Stimulated activated CD4-positive, alpha-beta T cell treated with anti-CD3 and anti-CD28 coated beads, Interleukin-1b, Interleukin-23, amount 100 ng/mL, for 1 hour (primary cell): ENCODE measurements around the gene CFAP299.
"Not testable (repeated sequence)": the region's sequence is repeated elsewhere in the genome, so short reads cannot be mapped to it uniquely, and the experiment has no call there.

Source experiments
- DNase-seq, 2 donors: peaks; one replicate each; pipeline ENCODE4 v3.0.0-alpha.2; 2020; ENCODE audit warnings: low read depth in 2 of 2

The CFAP299 gene

DNA sequence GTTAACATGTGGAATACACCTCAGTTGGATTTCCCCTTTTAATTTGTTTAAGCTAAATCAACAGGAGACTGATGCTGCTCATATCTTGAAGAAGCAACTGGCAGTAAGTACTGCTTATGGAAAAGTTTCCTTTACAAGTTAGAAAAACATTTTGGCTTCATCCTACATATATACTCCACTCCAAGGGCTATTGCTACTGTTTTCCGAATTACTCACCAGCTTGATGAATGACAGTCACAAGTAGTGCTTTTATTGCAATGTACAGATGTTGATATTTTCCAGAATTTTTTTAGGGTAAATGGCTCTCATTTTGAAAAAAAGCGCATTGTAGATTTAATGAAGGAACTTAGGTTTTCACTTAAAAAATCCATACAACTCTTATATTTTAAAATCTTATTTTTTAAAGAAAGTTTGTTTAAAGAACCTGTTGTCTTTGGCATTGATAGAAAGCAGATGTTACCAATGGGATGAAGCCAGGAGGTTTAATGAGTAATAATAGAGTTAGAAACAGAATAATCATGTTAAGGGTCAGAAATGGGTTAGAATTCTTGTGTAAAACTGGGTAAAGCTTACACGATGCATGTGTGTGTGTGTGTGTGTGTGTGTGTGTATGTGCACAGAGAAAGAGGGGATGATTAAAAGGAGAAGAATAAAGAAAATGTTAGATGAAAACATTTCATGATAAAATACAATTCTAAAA lies 272.9 kb downstream of the CFAP299 start:
- DNase-seq: no peak

DNA sequence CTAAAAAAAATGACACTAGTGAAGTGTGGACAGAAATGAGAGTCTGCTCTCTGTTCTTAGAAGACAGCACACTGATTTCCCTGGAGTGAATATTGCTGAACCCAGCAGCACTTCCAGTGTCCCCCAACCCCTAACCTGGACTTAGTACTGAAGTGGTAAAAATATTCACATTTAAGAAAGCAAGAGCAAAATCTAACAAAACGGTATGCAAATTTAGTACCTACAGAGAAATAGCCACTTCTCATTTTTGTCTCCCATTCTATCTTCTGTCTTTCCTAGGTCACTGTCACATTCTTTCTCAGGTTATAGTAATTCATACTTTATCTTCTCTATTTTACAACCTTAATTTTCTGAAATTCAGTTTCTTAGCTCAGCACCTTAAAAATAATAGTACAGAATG lies 274.7 kb downstream of the CFAP299 start:
- DNase-seq: no peak

DNA sequence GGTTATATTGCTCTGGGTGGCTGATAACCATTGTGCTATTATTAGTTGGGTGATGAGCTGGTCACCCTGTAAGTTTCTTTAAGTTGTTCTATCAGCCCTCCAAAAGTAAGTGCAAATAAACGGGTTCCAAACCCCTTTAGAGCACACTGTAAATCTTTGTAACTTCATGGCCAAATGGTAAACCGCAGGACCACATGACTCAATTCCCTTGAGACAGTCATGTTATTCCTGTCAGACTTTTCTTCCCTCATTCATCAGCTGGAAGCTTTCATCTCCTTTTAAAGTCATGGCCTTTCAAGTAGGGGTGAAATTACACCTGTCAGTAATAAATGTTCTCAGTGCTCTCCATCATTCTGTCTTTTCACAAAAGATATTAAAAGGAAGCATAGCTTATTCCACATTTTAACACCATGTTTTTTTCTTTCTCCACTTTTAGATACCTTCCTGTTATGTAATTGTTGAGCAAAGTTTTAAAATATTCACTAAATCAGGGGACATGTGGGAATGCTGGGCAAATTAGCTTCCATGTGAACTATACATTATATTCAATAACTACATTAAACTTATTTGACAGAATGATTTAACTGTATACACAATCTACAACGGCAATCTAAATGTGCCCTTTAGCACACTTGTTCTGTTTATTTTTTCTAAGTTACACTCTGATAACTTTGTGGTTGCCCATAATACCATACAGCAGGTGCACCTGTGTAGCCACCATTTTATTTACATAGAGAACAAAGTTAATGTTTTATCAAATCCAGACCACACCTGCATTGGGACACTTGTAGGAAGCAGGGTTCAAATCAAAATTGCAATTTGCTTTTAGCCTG lies 275.5 kb downstream of the CFAP299 start:
- DNase-seq: no peak

DNA sequence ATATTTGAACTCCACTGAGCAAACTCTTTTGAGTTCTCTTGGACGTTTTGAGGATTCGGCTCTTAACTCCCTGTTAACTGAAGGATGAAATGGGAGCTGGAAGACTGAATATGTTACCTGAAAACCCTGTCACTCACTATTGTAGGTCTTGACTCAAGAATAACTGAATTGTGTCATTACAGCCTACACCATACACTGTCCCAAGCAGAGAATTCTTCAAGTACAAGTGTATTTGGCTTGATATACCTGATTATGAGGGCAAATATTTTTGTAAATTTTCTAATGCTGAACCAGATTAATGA lies 276.1 kb downstream of the CFAP299 start:
- DNase-seq: no peak

DNA sequence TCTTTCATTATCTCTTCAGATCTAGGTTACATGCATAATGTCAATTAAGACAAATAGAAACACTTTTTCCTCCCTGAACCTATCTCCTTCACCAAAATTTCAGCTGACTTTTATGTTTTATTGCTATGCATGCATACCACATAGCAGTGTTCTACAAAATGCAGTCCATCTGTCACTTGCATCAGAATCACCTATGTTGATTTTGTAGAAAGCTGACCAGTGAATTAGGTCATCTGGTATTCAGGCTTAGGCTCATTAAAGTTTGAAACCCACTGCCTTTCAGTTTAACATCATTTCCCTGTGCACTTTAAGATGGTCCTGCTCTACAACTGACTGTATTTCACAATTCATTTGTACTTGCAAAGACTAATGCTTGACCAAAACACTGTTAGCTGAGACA lies 277.9 kb downstream of the CFAP299 start:
- DNase-seq: no peak

DNA sequence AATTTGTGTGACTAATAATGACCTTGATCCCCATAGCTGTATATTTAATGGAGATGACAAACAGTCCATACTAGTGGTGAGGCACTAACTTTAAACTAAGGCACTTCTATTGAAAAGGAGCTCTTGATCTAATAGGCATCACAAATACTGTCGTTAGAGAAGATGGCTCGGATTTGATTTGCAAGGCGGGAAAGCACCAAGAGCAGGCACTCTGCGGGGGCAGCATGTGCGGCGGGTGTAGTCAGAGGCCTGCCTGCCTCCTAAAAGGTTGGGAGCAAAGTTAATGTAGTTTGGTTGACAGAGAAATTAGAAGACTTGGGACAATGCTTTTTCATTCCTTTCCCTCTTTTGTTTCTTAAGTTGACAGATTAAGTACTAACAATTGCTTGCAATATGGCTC lies 278.8 kb downstream of the CFAP299 start:
- DNase-seq: no peak

DNA sequence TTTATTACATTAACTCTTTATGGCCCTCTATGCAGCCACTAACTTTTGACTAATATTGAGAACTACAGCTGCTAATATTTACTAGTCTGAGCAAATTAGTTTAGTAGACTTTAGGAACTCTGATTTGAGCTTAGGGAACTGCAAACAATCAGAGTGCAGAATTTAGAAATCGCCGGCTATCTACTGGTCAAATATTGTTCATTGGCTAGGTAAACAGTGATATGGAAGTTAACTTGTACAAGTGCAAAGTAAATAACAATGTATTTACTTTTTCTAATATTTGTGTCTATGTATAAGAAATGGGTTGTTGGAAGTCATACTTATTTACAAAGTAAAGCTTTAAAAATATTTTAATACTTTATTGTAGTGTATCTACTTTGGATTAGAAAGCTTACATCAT lies 279.6 kb downstream of the CFAP299 start:
- DNase-seq: no peak

DNA sequence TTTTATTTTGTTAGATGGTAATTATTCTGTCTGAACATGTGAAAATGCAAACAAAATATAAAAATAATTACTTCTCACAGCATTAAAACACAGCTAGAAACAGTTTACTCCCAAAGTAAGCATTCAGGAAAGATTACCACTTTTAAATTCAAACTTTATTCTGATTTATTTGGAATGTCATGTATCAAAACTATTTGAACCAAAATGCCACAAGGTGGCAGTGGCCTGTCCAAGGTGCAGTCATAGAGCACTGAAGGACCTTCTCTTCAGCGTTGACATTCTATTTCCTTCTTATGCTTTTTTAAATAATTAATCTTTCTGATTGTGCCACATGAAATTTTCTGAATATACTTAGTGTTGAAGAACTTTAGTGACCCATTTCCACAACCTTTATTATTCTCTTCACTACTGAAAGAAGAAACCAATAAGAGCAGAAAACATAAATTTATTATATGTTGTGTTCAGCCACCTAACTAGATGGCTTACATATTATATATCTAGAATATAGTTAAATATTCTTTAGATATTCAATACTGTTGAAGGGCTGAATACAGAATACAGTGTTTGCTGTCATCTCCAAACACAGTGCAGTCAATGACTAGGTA lies 283.6 kb downstream of the CFAP299 start:
- DNase-seq: no peak

DNA sequence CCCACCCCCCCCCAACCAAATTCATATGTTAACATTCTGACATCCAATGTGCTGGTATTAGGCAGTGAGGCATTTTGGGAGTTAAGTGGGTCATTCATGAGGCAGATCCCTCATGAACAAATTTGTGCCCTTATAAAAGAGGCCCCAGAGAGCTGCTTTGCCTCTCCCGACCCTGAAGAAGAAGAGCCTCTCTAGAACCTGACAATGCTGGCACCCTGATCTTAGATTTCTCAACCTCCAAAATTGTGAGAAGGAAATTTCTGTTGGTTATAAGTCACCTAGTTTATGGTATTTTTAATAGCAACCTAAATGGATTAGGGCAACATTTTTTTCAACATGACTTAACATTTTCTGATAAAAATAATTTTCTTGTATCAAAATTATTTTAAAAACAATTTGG lies 296.3 kb downstream of the CFAP299 start:
- DNase-seq: no peak

DNA sequence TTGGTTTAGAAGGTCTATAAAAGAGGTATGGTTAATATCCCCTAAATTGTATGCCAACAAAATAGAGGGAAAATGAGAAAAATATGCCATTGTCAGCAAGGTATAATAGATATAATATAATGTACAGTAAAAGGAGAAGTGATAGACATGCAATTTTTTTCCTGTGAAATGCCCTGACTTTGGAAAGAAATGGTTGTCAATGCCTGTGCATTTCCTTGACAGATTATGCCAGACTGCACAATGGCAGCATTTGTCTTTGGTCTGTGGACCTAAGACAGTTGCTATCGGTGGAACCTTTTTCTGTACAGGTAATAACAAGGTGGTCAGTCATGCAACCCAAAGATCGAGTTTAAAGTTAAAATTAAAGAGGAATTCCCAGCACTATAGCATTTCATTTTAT lies 301.7 kb downstream of the CFAP299 start:
- no peak for DNase-seq

DNA sequence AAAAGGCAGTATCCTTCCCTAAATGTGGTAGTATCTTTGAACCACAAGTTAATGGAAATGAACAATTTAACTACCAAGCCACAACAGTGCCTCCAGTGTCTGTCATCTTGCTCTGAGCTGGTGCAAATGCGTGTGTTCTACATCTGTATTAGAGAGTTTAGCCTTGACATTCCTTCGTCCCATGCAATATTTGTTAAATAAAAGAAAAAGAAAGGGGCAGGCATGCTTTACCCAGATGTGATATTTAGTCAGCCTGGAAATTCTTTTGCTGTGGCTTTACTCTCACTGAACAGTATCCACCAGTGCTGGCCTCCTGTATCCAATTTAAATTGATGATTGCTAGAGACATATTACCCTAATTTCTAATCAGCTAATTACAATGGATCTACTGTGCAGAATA lies 310.5 kb downstream of the CFAP299 start:
- DNase-seq: no peak

DNA sequence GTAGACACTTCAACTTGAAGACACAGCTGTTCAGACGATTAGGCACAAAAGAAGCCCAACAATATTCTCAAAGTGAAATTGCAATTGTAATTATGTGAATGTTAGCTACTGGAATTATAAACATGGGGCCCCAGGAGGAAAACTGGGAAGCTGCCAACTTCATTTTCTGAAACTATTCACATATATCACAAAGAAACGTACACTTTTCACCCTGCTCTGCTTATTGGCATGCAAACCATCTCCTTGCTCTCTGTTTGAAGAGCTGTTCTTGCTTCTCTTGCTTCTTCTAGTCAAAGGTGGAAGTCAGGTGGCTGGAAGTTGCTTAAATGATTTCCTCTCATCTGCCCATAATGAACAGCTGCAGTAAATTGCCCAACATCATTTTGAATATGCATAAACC lies 320.1 kb downstream of the CFAP299 start:
- DNase-seq: no peak

DNA sequence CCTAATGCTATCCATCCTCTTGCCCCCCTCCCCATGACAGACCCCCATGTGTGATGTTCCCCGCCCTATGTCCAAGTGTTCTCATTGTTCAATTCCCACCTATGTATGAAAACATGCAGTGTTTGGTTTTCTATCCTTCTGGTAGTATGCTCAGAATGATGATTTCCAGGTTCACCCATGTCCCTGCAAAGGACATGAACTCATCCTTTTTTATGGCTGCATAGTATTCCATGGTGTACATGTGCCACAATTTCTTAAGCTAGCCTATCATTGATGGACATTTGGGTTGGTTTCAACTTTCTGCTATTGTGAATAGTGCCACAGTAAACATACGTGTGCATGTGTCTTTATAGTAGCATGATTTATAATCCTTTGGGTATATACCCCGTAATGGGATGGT lies 334.6 kb downstream of the CFAP299 start:
- DNase-seq: not testable (repeated sequence)

DNA sequence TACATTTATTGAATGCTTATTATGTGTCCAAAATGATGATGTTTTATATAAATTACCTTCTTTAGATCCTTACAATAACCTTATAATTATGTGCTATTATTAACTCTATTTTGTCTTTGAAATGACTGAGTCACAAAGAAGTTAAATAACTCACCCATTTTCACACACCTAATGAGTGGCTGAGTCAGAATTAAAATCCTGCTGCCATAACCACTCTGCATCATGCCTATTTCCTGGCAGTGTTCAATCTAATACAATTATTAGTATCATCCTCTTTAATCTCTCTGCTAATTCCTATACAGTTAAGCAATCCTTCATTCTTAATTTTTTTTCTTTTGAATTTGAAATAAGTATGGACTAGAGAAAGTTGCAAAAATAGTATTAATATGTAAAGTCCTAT lies 342.9 kb downstream of the CFAP299 start:
- DNase-seq: no peak

DNA sequence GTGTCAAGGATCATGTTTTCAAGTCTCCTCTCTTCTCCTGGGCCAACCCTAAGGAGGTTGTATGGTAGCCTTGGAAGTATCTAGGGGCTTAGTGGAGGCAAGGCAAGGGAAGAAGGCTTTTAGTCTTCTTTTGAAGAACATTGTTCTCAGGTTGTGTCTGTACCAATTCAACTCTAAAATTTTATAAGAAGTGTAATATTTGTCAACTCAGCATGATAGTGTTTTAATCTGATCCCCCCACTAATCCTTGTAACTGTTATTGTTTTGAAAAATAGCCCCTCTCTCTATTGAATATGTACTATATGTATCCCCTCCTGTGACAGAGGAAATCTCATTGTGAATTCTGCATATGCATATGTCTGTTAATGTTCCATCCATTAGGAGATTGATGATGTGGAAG lies 345.4 kb downstream of the CFAP299 start:
- no peak for DNase-seq

DNA sequence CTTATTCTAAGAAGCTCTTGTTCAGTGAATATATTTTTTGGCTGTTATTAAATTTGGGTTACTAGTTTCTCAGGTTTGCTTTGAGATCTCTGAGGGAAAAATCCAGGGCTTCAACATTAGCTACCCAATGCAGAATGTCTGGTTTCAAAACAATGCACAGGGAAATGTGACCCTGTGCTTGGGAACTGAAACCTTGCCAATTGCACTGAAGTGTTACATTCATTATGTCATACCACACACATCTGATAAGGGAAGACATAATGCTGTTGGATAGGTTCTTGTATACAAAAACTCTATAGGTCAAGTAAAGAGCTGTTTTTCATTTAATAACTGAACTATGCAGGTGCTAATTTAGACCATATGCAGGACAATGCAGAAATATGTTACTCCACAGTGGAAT lies 349.7 kb downstream of the CFAP299 start:
- DNase-seq: no peak

DNA sequence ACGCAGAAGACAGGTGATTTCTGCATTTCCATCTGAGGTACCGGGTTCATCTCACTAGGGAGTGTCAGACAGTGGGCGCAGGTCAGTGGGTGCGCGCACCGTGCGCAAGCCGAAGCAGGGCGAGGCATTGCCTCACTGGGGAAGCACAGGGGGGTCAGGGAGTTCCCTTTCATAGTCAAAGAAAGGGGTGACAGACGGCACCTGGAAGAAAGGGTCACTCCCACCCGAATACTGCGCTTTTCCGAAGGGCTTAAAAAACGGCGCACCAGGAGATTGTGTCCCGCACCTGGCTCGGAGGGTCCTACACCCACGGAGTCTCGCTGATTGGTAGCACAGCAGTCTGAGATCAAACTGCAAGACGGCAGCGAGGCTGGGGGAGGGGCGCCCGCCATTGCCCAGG lies 352.2 kb downstream of the CFAP299 start:
- not testable (repeated sequence) for DNase-seq

DNA sequence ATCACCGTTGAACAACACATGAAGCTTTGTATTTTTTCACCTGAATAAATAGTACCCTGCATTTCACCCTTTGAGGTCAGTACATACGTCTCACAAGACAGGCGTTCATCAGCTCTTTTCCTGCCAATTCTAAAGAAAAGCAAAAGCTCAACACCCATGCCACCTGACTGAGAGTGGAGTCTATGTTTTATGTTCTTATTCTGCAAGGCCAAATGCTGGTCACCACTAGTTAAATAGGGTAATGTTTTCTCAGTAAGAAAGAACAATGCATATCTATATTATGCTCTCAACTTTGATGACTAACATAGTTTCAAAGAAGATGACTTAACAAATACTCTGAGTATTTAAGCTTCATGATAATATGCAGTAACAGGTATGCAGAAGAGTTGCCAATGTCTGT lies 358.6 kb downstream of the CFAP299 start:
- DNase-seq: no peak

DNA sequence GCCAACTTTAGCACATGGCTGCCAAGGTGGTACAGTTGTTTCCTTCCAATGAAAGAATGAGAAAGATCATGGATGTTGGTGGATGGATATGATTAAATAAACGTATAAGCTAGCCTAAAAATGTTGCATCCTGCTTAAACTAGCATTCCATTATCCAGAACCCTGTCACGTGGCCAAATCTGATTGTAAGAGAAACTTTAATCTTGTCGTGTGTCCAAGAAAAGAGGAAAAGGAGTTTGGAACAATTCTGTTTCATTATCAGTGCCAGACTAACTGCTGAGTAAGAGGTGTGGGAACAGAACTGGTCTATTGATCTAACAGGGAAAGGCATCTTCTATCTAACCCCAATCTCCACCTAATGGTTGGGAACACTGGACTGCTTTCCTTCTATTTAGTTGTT lies 369.8 kb downstream of the CFAP299 start:
- DNase-seq: no peak

DNA sequence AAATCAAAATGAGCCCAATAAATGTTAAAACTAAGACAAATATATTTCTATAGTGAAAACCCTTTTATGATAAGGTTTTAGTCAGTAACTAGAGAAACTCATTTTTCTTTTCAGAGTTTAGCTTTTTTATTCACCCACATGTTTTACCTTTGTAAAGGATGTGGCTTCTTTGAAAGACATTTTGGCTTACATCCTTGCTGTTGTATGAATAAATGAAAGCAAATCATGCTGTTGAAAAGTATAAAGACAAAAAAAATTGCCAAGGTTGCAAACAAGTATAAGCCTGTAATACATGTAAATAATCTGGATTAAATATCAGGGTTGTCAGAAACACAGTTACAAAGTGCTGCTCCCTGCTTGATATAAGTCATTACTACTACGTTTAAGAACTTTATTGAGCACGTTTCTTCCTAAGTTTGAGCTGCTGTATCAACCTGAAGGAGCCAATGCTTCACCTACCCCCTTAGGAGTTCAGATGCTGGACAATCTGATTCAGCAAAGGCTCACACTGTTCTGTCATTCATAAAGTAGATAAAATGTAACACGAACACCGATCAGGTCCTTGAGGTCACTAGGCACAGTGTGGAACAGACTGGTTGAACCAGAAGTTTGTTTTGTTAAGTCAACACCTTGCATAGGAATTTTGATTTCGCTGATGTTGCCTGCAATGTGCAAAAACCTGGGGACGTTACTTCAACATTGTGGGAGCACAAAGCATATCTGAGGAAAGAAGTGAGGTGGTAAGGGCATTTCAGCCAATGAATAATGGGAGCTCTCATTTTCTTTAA lies 373.7 kb downstream of the CFAP299 start:
- DNase-seq: no peak

DNA sequence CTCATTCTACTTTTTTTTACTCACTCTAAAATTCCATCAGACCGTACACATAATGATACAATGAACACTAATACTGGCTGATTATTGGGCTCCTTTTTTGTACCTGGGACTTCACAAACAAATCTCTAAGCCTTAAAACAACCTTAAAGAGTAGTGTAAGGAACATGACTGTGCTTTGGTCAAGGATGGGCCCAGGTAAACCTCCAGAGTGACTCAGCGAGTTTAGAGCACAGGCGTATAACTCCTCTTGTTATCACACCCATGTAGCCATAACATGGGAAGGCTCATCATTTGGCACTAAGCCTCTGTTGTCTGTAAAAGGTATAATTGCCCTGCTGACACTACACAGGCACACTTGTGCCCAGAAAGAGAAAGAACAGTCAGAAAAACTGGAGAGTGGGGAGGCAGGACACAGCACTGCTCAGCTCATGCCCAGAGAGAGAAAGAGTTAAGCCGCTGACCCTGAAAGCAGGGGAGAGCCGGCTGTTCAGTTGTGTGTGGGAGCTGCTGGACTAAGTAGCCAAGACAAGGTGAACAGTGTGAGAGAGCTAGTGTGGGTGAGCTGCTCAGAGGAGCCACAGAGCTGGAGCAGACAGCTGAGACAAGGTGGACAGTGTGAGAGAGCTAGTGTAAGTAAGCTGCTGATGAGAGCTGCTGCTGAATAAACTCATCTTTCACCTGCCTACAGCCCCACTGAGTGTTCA lies 375.4 kb downstream of the CFAP299 start:
- DNase-seq: no peak

DNA sequence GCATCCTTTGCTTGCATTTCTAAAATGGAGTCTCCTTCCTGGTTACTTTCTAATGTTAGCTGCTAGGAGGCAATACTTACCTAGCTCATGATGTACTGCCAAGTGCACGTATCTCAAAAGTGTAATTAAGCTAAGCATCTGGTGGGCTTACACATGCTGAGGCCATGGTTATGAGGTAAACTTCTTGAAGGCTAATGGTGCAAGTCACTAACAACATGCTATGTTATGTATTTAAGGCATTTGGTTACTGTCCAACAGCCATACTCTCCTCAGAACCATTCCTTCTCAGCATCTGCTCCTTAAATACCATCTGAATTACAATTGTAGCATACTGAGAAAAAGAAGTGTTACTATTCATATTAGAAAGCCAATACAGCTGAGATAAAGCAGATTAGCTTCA lies 376.4 kb downstream of the CFAP299 start:
- no peak for DNase-seq
